SKM-1 (cell line): Measurements from ENCODE around the gene GTF2IRD2.
"Not testable (repeated sequence)": the region's sequence is repeated elsewhere in the genome, so short reads cannot be mapped to it uniquely, and the experiment has no call there.

Source experiments
- DNase-seq: peaks from one replicate; lab custom pipeline; 2025; ENCODE audit not compliant: unreplicated experiment; lab: John Stamatoyannopoulos, UW

The GTF2IRD2 gene

GRCh38 chr7:74850833-74851721 lies at the start of gene GTF2IRD2:
Gene GTF2IRD2 (minus strand): TSS chr7:74851605. CDS start chr7:74836378, 15,227 bp downstream.
- not testable (repeated sequence) for DNase-seq

GRCh38 chr7:74890158-74891123 lies 39.0 kb upstream of the GTF2IRD2 start:
- DNase-seq: not testable (repeated sequence)

GRCh38 chr7:74889518-74890129 lies 38.2 kb upstream of the GTF2IRD2 start:
- DNase-seq: not testable (repeated sequence)

- not testable (repeated sequence) for DNase-seq
These were observed 33.9 kb upstream of the GTF2IRD2 start for GRCh38 chr7:74885295-74885694.

GRCh38 chr7:74882110-74882509 lies 30.7 kb upstream of the GTF2IRD2 start:
- not testable (repeated sequence) for DNase-seq

DNA sequence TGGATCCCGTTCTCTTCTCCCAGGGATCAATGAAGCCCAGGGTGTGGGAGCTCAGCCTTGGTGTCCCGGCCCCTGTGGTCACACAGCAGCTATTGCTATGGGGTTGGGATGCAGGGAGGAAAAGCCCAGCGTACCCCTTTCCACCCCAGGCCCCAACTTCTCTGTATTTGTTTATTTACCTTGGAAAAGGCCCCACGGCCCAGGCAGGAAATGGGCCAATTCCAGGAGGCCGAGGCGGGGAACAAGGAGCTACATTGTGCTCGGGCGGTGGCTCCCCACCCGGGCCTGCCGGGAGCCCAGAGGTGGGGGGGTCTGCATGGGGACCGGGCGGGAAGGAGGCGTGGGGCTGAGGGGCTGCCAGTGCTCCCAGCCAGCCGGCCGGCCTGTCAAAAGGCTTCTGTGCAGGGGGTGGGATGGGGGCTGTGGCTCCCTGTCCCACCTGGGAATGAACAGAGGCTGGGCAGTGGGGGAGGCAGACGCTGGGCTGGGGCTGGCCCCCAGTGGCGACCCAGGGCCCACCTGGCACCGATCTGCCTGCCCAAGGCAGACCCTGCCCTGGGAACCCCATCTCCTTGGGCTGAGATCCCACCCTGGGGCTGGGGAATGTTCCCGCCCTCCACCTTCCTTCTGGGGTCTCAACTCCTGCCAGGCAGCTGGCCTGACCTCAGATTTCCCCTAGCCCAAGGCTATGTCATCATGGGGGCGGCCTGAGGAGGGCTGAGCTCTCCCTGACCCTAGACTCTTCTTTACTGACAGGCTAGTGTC lies 23.5 kb upstream of the GTF2IRD2 start:
- not testable (repeated sequence) for DNase-seq

- DNase-seq: not testable (repeated sequence)
These were observed 22.8 kb upstream of the GTF2IRD2 start for GRCh38 chr7:74874104-74874747.

DNA sequence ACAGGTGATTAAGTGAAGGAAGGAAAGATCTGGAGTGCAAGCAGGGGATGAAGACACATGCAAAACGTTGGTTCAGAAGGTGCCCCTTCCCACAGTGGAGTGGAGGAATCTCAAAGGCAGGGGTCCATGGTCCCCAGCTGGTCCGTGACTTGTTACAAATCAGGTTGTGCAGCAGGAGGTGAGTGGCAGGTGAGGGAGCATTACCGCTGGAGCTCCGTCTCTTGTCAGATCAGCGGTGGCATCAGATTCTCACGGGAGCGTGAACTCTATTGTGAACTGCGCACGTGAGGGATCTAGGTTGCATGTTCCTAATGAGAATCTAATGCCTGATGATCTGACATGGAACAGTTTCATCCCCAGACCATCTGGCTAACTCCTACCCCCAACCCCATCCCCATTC lies 21.1 kb upstream of the GTF2IRD2 start:
- DNase-seq: not testable (repeated sequence)

- DNase-seq: not testable (repeated sequence)
These were observed 14.4 kb upstream of the GTF2IRD2 start for GRCh38 chr7:74865777-74866176.

- not testable (repeated sequence) for DNase-seq
These were observed 1.6 kb downstream of the GTF2IRD2 start for GRCh38 chr7:74849853-74850252.

DNA sequence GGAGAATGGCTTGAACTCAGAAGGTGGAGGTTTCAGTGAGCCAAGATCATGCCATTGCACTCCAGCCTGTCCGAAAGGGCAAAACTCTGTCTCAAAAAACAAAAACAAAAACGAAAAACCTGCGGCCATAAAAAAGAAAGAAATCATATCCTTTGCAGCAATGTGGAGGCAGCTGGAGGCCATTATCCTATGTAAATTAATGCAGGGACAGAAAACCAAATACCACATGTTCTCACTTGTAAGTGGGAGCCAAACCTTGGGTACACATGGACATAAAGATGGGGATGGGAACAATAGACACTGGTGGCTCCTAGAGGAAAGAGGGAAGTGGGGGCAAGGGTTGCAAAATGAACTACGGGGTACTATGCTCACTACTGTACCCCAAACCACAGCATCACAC lies 21.0 kb downstream of the GTF2IRD2 start:
- not testable (repeated sequence) for DNase-seq

GRCh38 chr7:74829959-74830358 lies 21.4 kb downstream of the GTF2IRD2 start:
- DNase-seq: not testable (repeated sequence)

- not testable (repeated sequence) for DNase-seq
These were observed 30.1 kb downstream of the GTF2IRD2 start for GRCh38 chr7:74821259-74821658.

- not testable (repeated sequence) for DNase-seq
These were observed 31.1 kb downstream of the GTF2IRD2 start for GRCh38 chr7:74820146-74820805.

- not testable (repeated sequence) for DNase-seq
These were observed 35.5 kb downstream of the GTF2IRD2 start for GRCh38 chr7:74815882-74816281.

- not testable (repeated sequence) for DNase-seq
These were observed 52.8 kb downstream of the GTF2IRD2 start for GRCh38 chr7:74798644-74799043.

GRCh38 chr7:74797848-74798622 lies 53.4 kb downstream of the GTF2IRD2 start:
- not testable (repeated sequence) for DNase-seq

DNA sequence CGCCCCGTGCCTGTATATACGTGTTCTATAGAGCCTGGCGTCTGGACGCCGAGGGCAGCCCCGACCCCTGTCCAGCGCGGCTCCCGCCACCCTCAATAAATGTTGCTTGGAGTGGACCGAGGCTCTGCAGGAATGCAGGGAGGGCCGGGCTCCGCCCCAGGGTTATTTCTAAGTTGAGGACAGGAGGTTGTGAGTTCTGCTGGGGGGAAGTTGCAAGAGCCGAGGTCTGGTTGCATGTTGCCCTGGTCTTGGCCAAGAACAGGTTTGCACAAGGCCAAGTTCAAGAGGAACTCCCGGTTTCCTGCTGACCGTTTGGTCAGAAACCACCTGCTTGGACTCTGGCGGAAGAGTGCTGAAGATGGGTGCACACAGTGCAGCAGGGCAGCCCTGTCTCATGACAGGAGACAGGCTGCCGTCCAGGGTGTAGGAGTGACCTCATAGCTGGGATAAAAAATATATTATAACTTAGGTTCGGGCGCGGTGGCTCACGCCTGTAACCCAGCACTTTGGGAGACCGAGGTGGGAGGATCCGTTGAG lies 62.1 kb downstream of the GTF2IRD2 start:
- not testable (repeated sequence) for DNase-seq
